ENCODE results near the gene PRPF6. TPM values are rescaled to one million over a fixed set of nuclear protein-coding genes. Genes with fewer than 3 reads are reported as not detected.

Gene PRPF6
- total RNA-seq, 1 donor from 2014 or later: 62.4 TPM

- H3K4me3 ChIP-seq (ENCODE audit: low read depth, low read length): no peak overlapping the region
- no peak for DNase-seq (ENCODE audit: low read depth)
- TF ChIP-seq CTCF (conservative IDR thresholded peaks at IDR 0.05; ENCODE audit: low read depth, low read length): no peak
Measured at GRCh38 chr20:64070244-64070993, 89.5 kb downstream of the PRPF6 start.

DNA sequence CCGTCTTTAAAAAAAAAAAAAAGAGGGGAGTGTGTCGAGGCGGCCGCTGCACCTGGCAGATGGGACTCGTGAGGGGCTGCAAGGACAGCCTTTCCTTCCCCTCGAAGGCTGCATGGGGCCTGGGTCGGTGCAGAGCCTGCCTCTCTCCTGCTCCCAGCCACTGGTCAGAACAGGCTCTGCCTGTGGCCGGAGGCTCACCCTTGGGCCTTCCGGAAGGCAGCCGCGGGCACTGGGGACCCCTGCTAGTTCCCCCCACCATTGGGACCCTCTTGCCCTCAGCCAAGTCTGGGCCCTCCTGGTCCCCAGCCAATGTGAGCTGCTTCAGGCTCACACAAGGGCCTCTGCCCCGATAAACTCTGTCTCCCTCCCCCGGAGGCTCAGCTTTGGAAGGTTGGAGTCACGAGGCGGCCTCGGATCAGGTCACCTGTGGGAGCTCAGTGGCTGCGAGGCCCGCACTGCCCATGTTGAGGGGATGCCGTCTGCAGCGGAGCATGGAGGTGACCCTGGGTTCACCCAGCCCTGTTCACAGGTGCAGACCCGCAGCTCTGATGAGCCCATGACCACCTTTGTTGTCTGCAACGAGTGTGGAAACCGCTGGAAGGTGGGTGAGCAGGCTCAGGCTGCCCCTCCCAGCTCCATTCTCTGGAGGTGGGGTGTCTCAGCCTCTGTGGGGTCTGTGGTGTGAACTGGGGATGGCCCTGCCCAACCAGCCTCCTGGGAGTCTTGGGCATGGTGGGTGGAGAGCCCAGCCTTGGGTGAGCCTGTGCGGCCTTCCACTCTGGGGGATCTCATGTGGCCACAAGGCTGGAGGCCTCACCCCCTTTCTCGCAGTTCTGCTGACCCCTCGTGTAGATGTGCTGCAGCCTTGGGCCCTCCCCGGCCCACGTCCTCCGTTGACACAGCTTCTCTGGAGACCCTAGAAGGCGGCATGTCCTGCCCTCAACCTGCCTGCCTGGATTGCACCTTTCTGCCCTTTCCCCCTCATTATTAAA is 90.7 kb downstream of the PRPF6 start:
- DNase-seq (ENCODE audit: low read depth): no peak
- H3K4me3 ChIP-seq (ENCODE audit: low read depth, low read length): no peak overlapping the region
- no peak for TF ChIP-seq CTCF (conservative IDR thresholded peaks at IDR 0.05; ENCODE audit: low read depth, low read length)

GRCh38 chr20:64072498-64073063 is 91.6 kb downstream of the PRPF6 start:
- no peak for TF ChIP-seq CTCF (conservative IDR thresholded peaks at IDR 0.05; ENCODE audit: low read depth, low read length)
- DNase-seq (ENCODE audit: low read depth): no peak
- no peak overlapping the region for H3K4me3 ChIP-seq (ENCODE audit: low read depth, low read length)

DNA sequence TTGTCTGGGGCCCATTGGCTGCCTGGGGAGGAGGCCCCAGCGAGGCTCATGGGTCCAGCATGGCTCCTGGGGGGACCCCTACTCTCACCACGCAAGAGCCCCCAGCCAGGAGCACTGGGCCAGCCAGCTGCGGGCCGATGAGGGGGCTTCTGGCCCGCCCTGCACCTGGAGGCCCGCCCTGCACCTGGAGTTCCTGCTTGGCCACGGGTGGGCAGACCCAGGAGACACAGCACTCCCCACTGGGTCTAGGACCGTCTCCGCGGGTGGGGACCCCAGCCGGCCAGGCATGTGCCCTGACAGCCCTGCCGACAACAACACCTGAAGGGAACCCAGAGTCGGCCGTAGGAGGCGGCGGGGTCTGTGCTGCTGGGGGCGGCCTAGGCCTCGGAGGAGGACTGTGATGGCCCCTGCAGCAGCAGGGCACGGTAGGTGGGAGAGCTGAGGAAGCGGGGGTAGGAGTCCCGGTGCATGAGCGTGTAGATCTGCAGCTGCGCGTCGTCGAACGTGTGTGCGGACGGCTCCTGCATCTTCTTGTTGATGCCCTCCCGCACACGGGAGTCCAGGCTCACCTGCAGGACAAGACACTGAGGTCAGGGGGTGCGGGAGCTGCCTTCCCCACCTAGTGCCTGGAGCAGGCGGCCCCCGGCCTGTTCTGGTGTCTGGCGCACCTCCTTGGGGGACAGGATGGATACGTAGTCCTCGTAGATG is 92.7 kb downstream of the PRPF6 start:
- no peak for DNase-seq (ENCODE audit: low read depth)
- no peak for TF ChIP-seq CTCF (conservative IDR thresholded peaks at IDR 0.05; ENCODE audit: low read depth, low read length)
- H3K4me3 ChIP-seq (ENCODE audit: low read depth, low read length): no peak overlapping the region

DNA sequence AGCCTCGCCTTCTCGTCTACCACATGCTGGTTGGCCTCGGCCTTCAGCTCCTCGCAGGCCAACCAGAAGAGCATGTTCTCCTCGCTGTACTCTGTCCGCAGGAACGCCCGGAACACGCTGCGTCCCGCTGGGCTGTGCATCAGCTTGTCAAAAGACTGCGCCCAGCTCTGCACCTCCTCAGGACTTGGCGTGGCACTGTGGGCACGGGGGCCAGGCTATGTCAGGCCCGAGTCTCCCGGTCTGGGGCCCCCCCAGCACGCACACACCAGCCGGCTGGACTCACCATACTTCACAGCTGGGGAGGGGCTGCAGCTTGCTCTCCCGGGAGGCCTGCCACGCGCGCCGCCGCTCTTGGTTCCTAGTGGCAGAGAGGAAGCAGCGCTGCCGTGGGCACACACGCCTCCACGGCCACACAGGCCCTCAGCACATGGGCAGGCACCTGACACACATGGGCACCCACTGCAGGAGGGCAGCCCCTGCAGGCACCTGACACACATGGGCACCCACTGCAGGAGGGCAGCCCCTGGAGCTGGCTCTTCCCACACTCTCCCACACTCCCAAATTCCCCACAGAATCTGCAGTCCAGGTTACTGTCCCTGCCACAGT is 93.4 kb downstream of the PRPF6 start:
- DNase-seq (ENCODE audit: low read depth): no peak
- no peak overlapping the region for H3K4me3 ChIP-seq (ENCODE audit: low read depth, low read length)
- no peak for TF ChIP-seq CTCF (conservative IDR thresholded peaks at IDR 0.05; ENCODE audit: low read depth, low read length)

GRCh38 chr20:64074963-64075362 is 94.0 kb downstream of the PRPF6 start:
- no peak overlapping the region for H3K4me3 ChIP-seq (ENCODE audit: low read depth, low read length)
- no peak for TF ChIP-seq CTCF (conservative IDR thresholded peaks at IDR 0.05; ENCODE audit: low read depth, low read length)
- DNase-seq (ENCODE audit: low read depth): no peak

Data from epithelial cell of proximal tubule (primary cell).